GM13977 (cell line): ENCODE results near the gene DNAJC28.
A peak's percentile ranks its signal among the peaks of the same experiment; 100 is the strongest.

ENCODE experiments used
- DNase-seq: peaks from one replicate; pipeline ENCODE4 v3.0.0; 2012; ENCODE audit warnings: low spot score
- CTCF ChIP-seq: IDR thresholded peaks from 2 replicates; pipeline ENCODE4 v1.5.1; 2012; ENCODE audit warnings: mild to moderate bottlenecking, control low read depth; ENCODE audit not compliant: insufficient read depth; ENCODE audit errors: extremely low read depth, missing control alignments
- in situ Hi-C: fragments of 300-500 bp; cut with MboI; formaldehyde crosslinking; loops from one replicate; pipeline ENCODE4 v1.12.0; 2022; ENCODE audit warnings: low sequenced_read_pairs, low pct_unique_long_range_greater_than_20kb, mixed read lengths, inconsistent platforms; ENCODE audit not compliant: unreplicated experiment

Gene DNAJC28, protein sequence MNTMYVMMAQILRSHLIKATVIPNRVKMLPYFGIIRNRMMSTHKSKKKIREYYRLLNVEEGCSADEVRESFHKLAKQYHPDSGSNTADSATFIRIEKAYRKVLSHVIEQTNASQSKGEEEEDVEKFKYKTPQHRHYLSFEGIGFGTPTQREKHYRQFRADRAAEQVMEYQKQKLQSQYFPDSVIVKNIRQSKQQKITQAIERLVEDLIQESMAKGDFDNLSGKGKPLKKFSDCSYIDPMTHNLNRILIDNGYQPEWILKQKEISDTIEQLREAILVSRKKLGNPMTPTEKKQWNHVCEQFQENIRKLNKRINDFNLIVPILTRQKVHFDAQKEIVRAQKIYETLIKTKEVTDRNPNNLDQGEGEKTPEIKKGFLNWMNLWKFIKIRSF

GRCh38 chr21:33491373-33492102 lies at the start of gene DNAJC28:
TSS of gene DNAJC28 (minus strand) at chr21:33491716. CDS start at chr21:33489393, 2,323 bp downstream.
- in situ Hi-C loops: no loop called here
- no peak for TF ChIP-seq CTCF
- peak; percentile 94 for DNase-seq

- in situ Hi-C loops: no loop called here
- peak; percentile 24 for DNase-seq
- TF ChIP-seq CTCF: no peak
Measured at GRCh38 chr21:33541105-33541711, 49.7 kb upstream of the DNAJC28 start.

GRCh38 chr21:33540711-33541104 lies 49.2 kb upstream of the DNAJC28 start:
- DNase-seq: no peak
- in situ Hi-C loops: no loop called here
- TF ChIP-seq CTCF: no peak

- no peak for DNase-seq
- in situ Hi-C loops: no loop called here
- TF ChIP-seq CTCF: no peak
Measured at GRCh38 chr21:33539616-33540015, 48.1 kb upstream of the DNAJC28 start.

DNA sequence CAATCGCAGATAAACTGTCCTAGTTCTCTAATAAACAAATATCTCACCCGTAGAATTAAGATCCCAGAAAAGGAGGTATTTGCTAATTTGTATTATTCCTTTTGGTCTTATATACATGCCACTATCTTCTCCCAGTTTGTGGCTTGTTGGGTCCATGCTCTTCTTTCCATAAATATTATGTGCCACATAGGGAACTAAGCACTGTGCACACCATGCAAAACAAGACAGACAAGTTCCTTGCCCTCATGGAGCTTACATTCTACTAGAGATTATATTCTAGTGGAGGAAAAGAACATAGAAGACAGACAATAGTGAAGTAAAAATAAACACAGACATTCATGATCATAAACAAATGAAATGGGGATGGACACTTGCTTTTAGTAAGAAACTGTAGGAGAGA lies 45.7 kb upstream of the DNAJC28 start:
- in situ Hi-C loops: no loop called here
- no peak for DNase-seq
- no peak for TF ChIP-seq CTCF

- no peak for TF ChIP-seq CTCF
- no peak for DNase-seq
- in situ Hi-C loops: no loop called here
Measured at GRCh38 chr21:33531007-33531406, 39.5 kb upstream of the DNAJC28 start.
